D341Med (cell line): ENCODE measurements around the gene USP10.
A peak's percentile ranks its signal among the peaks of the same experiment; 100 is the strongest.

Source experiments
- DNase-seq: peaks from one replicate; pipeline ENCODE4 v3.0.0; 2012; ENCODE audit warnings: low spot score

Gene USP10

GRCh38 chr16:84775262-84775810 is 75.5 kb downstream of the USP10 start:
- no peak for DNase-seq

- no peak for DNase-seq
Observed at GRCh38 chr16:84777435-84777834, 77.6 kb downstream of the USP10 start.

GRCh38 chr16:84778720-84779119 is 78.9 kb downstream of the USP10 start:
- DNase-seq, result no peak

GRCh38 chr16:84780063-84780462 is 80.3 kb downstream of the USP10 start:
- DNase-seq, result no peak

- DNase-seq, result no peak
Observed at GRCh38 chr16:84780544-84781376, 81.0 kb downstream of the USP10 start.

GRCh38 chr16:84782846-84783245 is 83.0 kb downstream of the USP10 start:
- no peak for DNase-seq

GRCh38 chr16:84785843-84786581 is 86.2 kb downstream of the USP10 start:
- DNase-seq, result peak; percentile 49

GRCh38 chr16:84786605-84787262 is 86.9 kb downstream of the USP10 start:
- no peak for DNase-seq

GRCh38 chr16:84787263-84787622 is 87.4 kb downstream of the USP10 start:
- no peak for DNase-seq

- DNase-seq, result no peak
Observed at GRCh38 chr16:84788920-84789391, 89.2 kb downstream of the USP10 start.

GRCh38 chr16:84789431-84789830 is 89.6 kb downstream of the USP10 start:
- DNase-seq, result no peak

GRCh38 chr16:84790301-84790700 is 90.5 kb downstream of the USP10 start:
- DNase-seq, result no peak

- DNase-seq, result no peak
Observed at GRCh38 chr16:84791088-84791487, 91.3 kb downstream of the USP10 start.

- no peak for DNase-seq
Observed at GRCh38 chr16:84791501-84791900, 91.7 kb downstream of the USP10 start.

GRCh38 chr16:84794186-84794585 is 94.4 kb downstream of the USP10 start:
- no peak for DNase-seq

- DNase-seq, result no peak
Observed at GRCh38 chr16:84794626-84795025, 94.8 kb downstream of the USP10 start.

GRCh38 chr16:84795329-84796053 is 95.7 kb downstream of the USP10 start:
- DNase-seq, result no peak

- DNase-seq, result no peak
Observed at GRCh38 chr16:84800158-84800978, 100.6 kb downstream of the USP10 start.

GRCh38 chr16:84803146-84803545 is 103.3 kb downstream of the USP10 start:
- DNase-seq, result no peak

GRCh38 chr16:84804326-84804725 is 104.5 kb downstream of the USP10 start:
- DNase-seq, result no peak
